KMS-11 (cell line): Measurements from ENCODE around the gene ITPRIP.

ENCODE experiments used
- H2AFZ ChIP-seq: fragments of 200-600 bp; sonication (generic); 2 replicates; pipeline ENCODE4 v1.6.1; 2016; ENCODE audit warnings: antibody characterized with exemption, mixed run types, low read depth
- H3K27ac ChIP-seq: fragments of 200-600 bp; sonication (generic); 2 replicates; pipeline ENCODE4 v1.6.1; 2016; ENCODE audit warnings: mild to moderate bottlenecking, mixed run types
- H3K27me3 ChIP-seq: fragments of 200-600 bp; sonication (generic); 2 replicates; pipeline ENCODE4 v1.6.1; 2017; ENCODE audit warnings: mild to moderate bottlenecking, low read depth, mixed run types, moderate library complexity; ENCODE audit not compliant: insufficient read depth
- H3K36me3 ChIP-seq: fragments of 200-600 bp; sonication (generic); 2 replicates; pipeline ENCODE4 v1.6.1; 2017; ENCODE audit warnings: mild to moderate bottlenecking, mixed run types; ENCODE audit not compliant: insufficient read depth
- H3K4me1 ChIP-seq: fragments of 200-600 bp; sonication (generic); 2 replicates; pipeline ENCODE4 v1.6.1; 2016; ENCODE audit warnings: mild to moderate bottlenecking, low read depth, mixed run types; ENCODE audit not compliant: poor library complexity, severe bottlenecking
- H3K4me2 ChIP-seq: fragments of 200-600 bp; sonication (generic); 2 replicates; pipeline ENCODE4 v1.7.0; 2016; ENCODE audit warnings: mild to moderate bottlenecking, mixed run types
- H3K4me3 ChIP-seq: fragments of 200-600 bp; sonication (generic); IDR thresholded peaks from 2 replicates; pipeline ENCODE4 v1.6.1; 2017; ENCODE audit warnings: low read depth, low read length, mixed read lengths; ENCODE audit not compliant: insufficient read depth
- H3K79me2 ChIP-seq: fragments of 200-600 bp; sonication (generic); 2 replicates; pipeline ENCODE4 v1.6.1; 2016; ENCODE audit warnings: low read depth, mixed run types; ENCODE audit not compliant: insufficient read depth
- H3K9ac ChIP-seq: fragments of 200-600 bp; sonication (generic); 2 replicates; pipeline ENCODE4 v1.6.1; 2016; ENCODE audit warnings: mild to moderate bottlenecking, mixed run types
- H4K20me1 ChIP-seq: fragments of 200-600 bp; sonication (generic); 2 replicates; pipeline ENCODE4 v1.6.1; 2016; ENCODE audit warnings: mild to moderate bottlenecking, mixed run types; ENCODE audit not compliant: insufficient read depth
- CTCF ChIP-seq: fragments of 200-600 bp; sonication (generic); conservative IDR thresholded peaks from 2 replicates; pipeline ENCODE4 v1.6.1; 2017; ENCODE audit warnings: low read depth, mild to moderate bottlenecking, antibody characterized with exemption, low read length, moderate library complexity, mixed read lengths

ITPRIP gene

GRCh38 chr10:104325436-104326435, 12.5 kb downstream of the ITPRIP start:
- no peak for TF ChIP-seq CTCF
- Histone ChIP-seq H3K9ac (no peak overlapping the region), H3K4me1 (peaks cover 11% of the 10 kb centered on the region), H3K36me3 (no peaks in the 10 kb centered on the region), H3K27ac (no peak overlapping the region), H3K27me3 (no peaks in the 10 kb centered on the region), H3K4me3 (no peak overlapping the region), H4K20me1 (no peaks in the 10 kb centered on the region), H3K79me2 (no peaks in the 10 kb centered on the region), H3K4me2 (no peak overlapping the region), H2AFZ (no peak overlapping the region)

- H2AFZ ChIP-seq = no peak overlapping the region
- H3K79me2 ChIP-seq = no peaks in the 10 kb centered on the region
- no peaks in the 10 kb centered on the region for H4K20me1 ChIP-seq
- H3K4me1 ChIP-seq = peaks cover 11% of the 10 kb centered on the region
- H3K9ac ChIP-seq = no peak overlapping the region
- no peak for TF ChIP-seq CTCF
- no peaks in the 10 kb centered on the region for H3K36me3 ChIP-seq
- no peaks in the 10 kb centered on the region for H3K27me3 ChIP-seq
- H3K4me2 ChIP-seq = no peak overlapping the region
- no peak overlapping the region for H3K4me3 ChIP-seq
- no peak overlapping the region for H3K27ac ChIP-seq
These were observed 13.3 kb downstream of the ITPRIP start for GRCh38 chr10:104324931-104325330.

- Histone ChIP-seq H3K4me2 (no peak overlapping the region), H3K27me3 (no peaks in the 10 kb centered on the region), H3K4me1 (peaks cover 11% of the 10 kb centered on the region), H2AFZ (no peak overlapping the region), H3K36me3 (no peaks in the 10 kb centered on the region), H4K20me1 (no peaks in the 10 kb centered on the region), H3K4me3 (no peak overlapping the region), H3K9ac (no peak overlapping the region), H3K27ac (no peak overlapping the region), H3K79me2 (no peaks in the 10 kb centered on the region)
- no peak for TF ChIP-seq CTCF
These were observed 14.0 kb downstream of the ITPRIP start for GRCh38 chr10:104324221-104324686.

- Histone ChIP-seq H4K20me1 (no peaks in the 10 kb centered on the region), H3K27ac (no peak overlapping the region), H3K4me1 (peaks cover 11% of the 10 kb centered on the region), H3K4me3 (no peak overlapping the region), H3K27me3 (no peaks in the 10 kb centered on the region), H3K36me3 (no peaks in the 10 kb centered on the region), H2AFZ (no peak overlapping the region), H3K9ac (no peak overlapping the region), H3K4me2 (no peak overlapping the region), H3K79me2 (no peaks in the 10 kb centered on the region)
- TF ChIP-seq CTCF = no peak
These were observed 14.5 kb downstream of the ITPRIP start for GRCh38 chr10:104323760-104324201.
